ENCODE data around the gene TP53RK.

The TP53RK gene

GRCh38 chr20:46694484-46694883, 5.2 kb upstream of the TP53RK start:
- Histone ChIP-seq H3K4me1 (ENCODE audit: low read length) (peaks cover 11% of the 10 kb centered on the region), H2AFZ (ENCODE audit: low read depth, low read length) (peak overlapping the region; percentile 43), H3K4me3 (ENCODE audit: low read length) (no peak overlapping the region), H3K36me3 (replicated peaks; ENCODE audit: low read depth, low read length) (no peaks in the 10 kb centered on the region), H3K4me2 (ENCODE audit: low read length) (peak overlapping the region; percentile 5; the same call in 1 of the 2 replicates), H3K9ac (ENCODE audit: low read length) (no peak overlapping the region), H4K20me1 (ENCODE audit: insufficient read depth, low read length) (no peaks in the 10 kb centered on the region), H3K27me3 (ENCODE audit: low read depth, low read length) (0 out of 2 replicates have a peak, but pooled peaks cover under 1% of the 10 kb centered on the region), H3K27ac (ENCODE audit: low read length) (no peak overlapping the region), H3K9me3 (ENCODE audit: insufficient read depth, low read length) (no peaks in the 10 kb centered on the region), H3K79me2 (ENCODE audit: low read length) (no peaks in the 10 kb centered on the region)
- TF ChIP-seq, protein P1, sequence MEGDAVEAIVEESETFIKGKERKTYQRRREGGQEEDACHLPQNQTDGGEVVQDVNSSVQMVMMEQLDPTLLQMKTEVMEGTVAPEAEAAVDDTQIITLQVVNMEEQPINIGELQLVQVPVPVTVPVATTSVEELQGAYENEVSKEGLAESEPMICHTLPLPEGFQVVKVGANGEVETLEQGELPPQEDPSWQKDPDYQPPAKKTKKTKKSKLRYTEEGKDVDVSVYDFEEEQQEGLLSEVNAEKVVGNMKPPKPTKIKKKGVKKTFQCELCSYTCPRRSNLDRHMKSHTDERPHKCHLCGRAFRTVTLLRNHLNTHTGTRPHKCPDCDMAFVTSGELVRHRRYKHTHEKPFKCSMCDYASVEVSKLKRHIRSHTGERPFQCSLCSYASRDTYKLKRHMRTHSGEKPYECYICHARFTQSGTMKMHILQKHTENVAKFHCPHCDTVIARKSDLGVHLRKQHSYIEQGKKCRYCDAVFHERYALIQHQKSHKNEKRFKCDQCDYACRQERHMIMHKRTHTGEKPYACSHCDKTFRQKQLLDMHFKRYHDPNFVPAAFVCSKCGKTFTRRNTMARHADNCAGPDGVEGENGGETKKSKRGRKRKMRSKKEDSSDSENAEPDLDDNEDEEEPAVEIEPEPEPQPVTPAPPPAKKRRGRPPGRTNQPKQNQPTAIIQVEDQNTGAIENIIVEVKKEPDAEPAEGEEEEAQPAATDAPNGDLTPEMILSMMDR (IDR thresholded peaks at IDR 0.05; ENCODE audit: low read depth, low read length), result no peak
- TF ChIP-seq EZH2phosphoT487 (IDR thresholded peaks at IDR 0.05; ENCODE audit: low read depth), result no peak

- Histone ChIP-seq H3K27ac (ENCODE audit: low read length) (no peak overlapping the region), H3K4me3 (ENCODE audit: low read length) (no peak overlapping the region), H3K4me1 (ENCODE audit: low read length) (peaks cover 20% of the 10 kb centered on the region), H2AFZ (ENCODE audit: low read depth, low read length) (no peak overlapping the region), H3K9ac (ENCODE audit: low read length) (no peak overlapping the region), H3K36me3 (replicated peaks; ENCODE audit: low read depth, low read length) (peaks cover 11% of the 10 kb centered on the region), H4K20me1 (ENCODE audit: insufficient read depth, low read length) (peaks cover 22% of the 10 kb centered on the region), H3K9me3 (ENCODE audit: insufficient read depth, low read length) (no peaks in the 10 kb centered on the region), H3K27me3 (ENCODE audit: low read depth, low read length) (no peaks in the 10 kb centered on the region), H3K4me2 (ENCODE audit: low read length) (no peak overlapping the region), H3K79me2 (ENCODE audit: low read length) (peaks cover 32% of the 10 kb centered on the region)
- TF ChIP-seq, protein P1 (IDR thresholded peaks at IDR 0.05; ENCODE audit: low read depth, low read length), result no peak
- no peak for TF ChIP-seq EZH2phosphoT487 (IDR thresholded peaks at IDR 0.05; ENCODE audit: low read depth)
Observed at GRCh38 chr20:46691196-46691595, 2.0 kb upstream of the TP53RK start.

DNA sequence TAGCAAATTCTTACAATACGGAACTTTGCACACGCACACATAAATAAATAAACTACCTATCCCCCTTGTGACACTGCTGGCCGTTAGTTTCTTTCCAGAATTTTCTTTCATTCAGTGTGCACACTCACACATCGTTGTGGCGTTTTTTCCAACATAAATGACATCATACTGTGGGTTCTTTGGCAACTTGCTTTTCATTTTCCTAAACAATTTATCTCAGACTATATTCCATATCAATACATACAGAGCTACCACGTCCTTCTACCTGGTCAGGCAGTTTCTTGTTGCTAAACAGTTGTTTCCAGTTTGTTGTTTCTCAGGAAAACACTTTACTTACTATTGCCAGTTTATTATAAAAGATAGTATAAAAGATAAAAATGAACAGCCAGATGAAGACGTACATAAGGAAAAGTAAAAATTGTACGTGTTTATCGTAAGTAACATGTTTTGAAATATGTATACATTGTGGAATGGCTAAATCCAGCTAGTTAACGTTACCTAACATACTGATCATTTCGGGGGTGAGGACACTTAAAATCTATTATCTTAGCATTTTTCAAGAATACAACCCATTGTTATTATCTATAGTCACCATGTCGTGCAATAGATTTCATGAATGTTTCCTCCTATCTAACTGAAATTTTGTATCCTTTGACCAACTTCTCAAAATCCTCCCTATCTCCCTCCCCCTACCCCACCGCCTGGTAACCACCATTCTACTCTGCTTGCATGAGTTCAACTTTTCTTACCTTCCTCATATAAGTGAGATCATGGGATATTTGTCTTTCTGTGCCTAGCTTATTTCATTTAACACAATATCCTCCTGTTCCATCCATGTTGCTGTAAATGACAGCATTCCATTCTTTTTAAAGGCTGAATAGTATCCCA, 1.2 kb upstream of the TP53RK start:
- H3K27ac ChIP-seq (ENCODE audit: low read length), result peak overlapping the region; percentile 41; the same call in 1 of the 2 replicates
- H3K4me3 ChIP-seq (ENCODE audit: low read length), result peak overlapping the region; percentile 79
- H3K9ac ChIP-seq (ENCODE audit: low read length), result peak overlapping the region; percentile 72

DNA sequence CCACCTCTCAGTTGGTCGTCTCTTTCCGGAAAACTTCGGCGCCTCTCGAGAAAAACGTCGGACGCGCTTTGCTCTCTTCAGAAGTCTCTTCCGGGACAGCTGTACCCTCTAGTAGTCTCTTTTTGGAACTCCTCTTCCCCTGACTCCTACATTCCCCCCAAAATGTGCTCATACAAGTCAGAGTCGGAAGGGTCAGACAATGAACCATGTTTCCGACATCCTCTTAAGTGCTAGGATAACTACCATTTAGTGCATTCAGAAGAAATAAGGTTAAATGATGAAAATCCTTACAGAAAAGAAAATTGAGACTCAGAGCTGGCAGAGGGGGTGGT, 476 bp upstream of the TP53RK start:
- Histone ChIP-seq H3K27me3 (ENCODE audit: low read depth, low read length) (no peaks in the 10 kb centered on the region), H3K79me2 (ENCODE audit: low read length) (peaks cover 46% of the 10 kb centered on the region), H3K4me3 (ENCODE audit: low read length) (peak overlapping the region; percentile 79), H3K36me3 (replicated peaks; ENCODE audit: low read depth, low read length) (peaks cover 26% of the 10 kb centered on the region), H3K27ac (ENCODE audit: low read length) (peak overlapping the region; percentile 41; the same call in 1 of the 2 replicates), H3K4me1 (ENCODE audit: low read length) (peaks cover 25% of the 10 kb centered on the region), H4K20me1 (ENCODE audit: insufficient read depth, low read length) (peaks cover 26% of the 10 kb centered on the region), H2AFZ (ENCODE audit: low read depth, low read length) (peak overlapping the region; percentile 79), H3K9ac (ENCODE audit: low read length) (peak overlapping the region; percentile 72), H3K4me2 (ENCODE audit: low read length) (peak overlapping the region; percentile 81), H3K9me3 (ENCODE audit: insufficient read depth, low read length) (no peaks in the 10 kb centered on the region)
- TF ChIP-seq, protein P1 (IDR thresholded peaks at IDR 0.05; ENCODE audit: low read depth, low read length), result no peak

More for the DNA sequence above, 1.2 kb upstream of the TP53RK start:
- Histone ChIP-seq H3K36me3 (replicated peaks; ENCODE audit: low read depth, low read length) (peaks cover 19% of the 10 kb centered on the region), H3K4me2 (ENCODE audit: low read length) (peak overlapping the region; percentile 81), H3K9me3 (ENCODE audit: insufficient read depth, low read length) (no peaks in the 10 kb centered on the region), H4K20me1 (ENCODE audit: insufficient read depth, low read length) (peaks cover 22% of the 10 kb centered on the region), H3K4me1 (ENCODE audit: low read length) (peaks cover 20% of the 10 kb centered on the region), H2AFZ (ENCODE audit: low read depth, low read length) (peak overlapping the region; percentile 79; the same call in 1 of the 2 replicates), H3K27me3 (ENCODE audit: low read depth, low read length) (no peaks in the 10 kb centered on the region), H3K79me2 (ENCODE audit: low read length) (peaks cover 39% of the 10 kb centered on the region)
- no peak for TF ChIP-seq EZH2phosphoT487 (IDR thresholded peaks at IDR 0.05; ENCODE audit: low read depth)
- TF ChIP-seq, protein P1 (IDR thresholded peaks at IDR 0.05; ENCODE audit: low read depth, low read length), result no peak
